Activated naive CD4-positive, alpha-beta T cell treated with anti-CD3 and anti-CD28 coated beads, Interleukin-2, amount 10 ng/mL, durations not matched to agents 5 hours and 36 hours (primary cell): Measurements from ENCODE around the gene MOGAT1. TPM values are rescaled to one million over a fixed set of nuclear protein-coding genes. Genes with fewer than 3 reads are reported as not detected.

Experiments
- total RNA-seq, 2 experiments: library from RNA; stranded (reverse); gene quantifications; one replicate each; pipeline ENCODE4 v1.2.3, GENCODE V29; 2021

MOGAT1 gene, protein sequence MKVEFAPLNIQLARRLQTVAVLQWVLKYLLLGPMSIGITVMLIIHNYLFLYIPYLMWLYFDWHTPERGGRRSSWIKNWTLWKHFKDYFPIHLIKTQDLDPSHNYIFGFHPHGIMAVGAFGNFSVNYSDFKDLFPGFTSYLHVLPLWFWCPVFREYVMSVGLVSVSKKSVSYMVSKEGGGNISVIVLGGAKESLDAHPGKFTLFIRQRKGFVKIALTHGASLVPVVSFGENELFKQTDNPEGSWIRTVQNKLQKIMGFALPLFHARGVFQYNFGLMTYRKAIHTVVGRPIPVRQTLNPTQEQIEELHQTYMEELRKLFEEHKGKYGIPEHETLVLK
- not detected for total RNA-seq

GRCh38 chr2:222671259-222672067 lies at the start of gene MOGAT1:
Gene MOGAT1, plus strand, starts transcription at chr2:222671658. Its CDS starts 128 bp downstream, at chr2:222671786.

GRCh38 chr2:222655787-222656525 lies 15.5 kb upstream of the MOGAT1 start, which contains the start of gene FARSB:
Gene FARSB, minus strand, starts transcription at chr2:222656092. Its CDS starts 19 bp downstream, at chr2:222656073.

Other genes with a start within 250 kb of the MOGAT1 start
- gene SGPP2, start 247.1 kb upstream of the MOGAT1 start, total RNA-seq = under 1 TPM; 0.38 to 0.53 TPM
- 10 to 100 TPM; 17.0 to 17.2 TPM for gene FARSB, start 15.6 kb upstream of the MOGAT1 start, total RNA-seq
- gene ACSL3, start 189.4 kb downstream of the MOGAT1 start, total RNA-seq = 10 to 100 TPM; 49.8 to 57.7 TPM